Endothelial cell of umbilical vein (primary cell): ENCODE measurements around the gene ADIPOQ. TPM values are rescaled to one million over a fixed set of nuclear protein-coding genes. Genes with fewer than 3 reads are reported as not detected.

ENCODE experiments used
- BruUV-seq: library from RNA; stranded (reverse); fragments of 400-500 nt; replicated peaks from 2 replicates; lab custom pipeline; 2021; lab: Mats Ljungman, UMichigan
- CTCF ChIA-PET: fragments of 300-600, 350-600 bp; sonication (Branson Sonifier 250); formaldehyde crosslinking; loops from one replicate; lab custom pipeline; 2021; ENCODE audit warnings: antibody characterized with exemption, inconsistent platforms; lab: Charles Lee
- POLR2A ChIA-PET: fragments of 300-600, 350-600 bp; sonication (Branson Sonifier 250); formaldehyde crosslinking; loops from one replicate; lab custom pipeline; 2021; ENCODE audit warnings: antibody characterized with exemption, inconsistent platforms; lab: Charles Lee
- DNase-seq: peaks from one replicate; pipeline ENCODE4 v3.0.0-alpha.2; 2011; ENCODE audit warnings: low read depth, low spot score
- FAIRE-seq: peaks from 2 replicates; lab custom pipeline; 2011; peaks lifted over from hg19 to GRCh38; lab: Jason Lieb, UNC
- H2AFZ ChIP-seq: 2 replicates; pipeline ENCODE4 v1.6.0; 2012; ENCODE audit warnings: low read depth, low read length, control low read depth, inconsistent platforms
- H3K27ac ChIP-seq: 2 replicates; pipeline ENCODE4 v1.5.1; 2011; ENCODE audit warnings: low read depth, mild to moderate bottlenecking, control low read depth, low read length, moderate library complexity; ENCODE audit not compliant: insufficient read depth
- H3K27me3 ChIP-seq, 2 experiments: 2 replicates each; pipeline versions ENCODE4 v1.6.0 to v1.6.1; 2011; ENCODE audit warnings: low read length in 2 of 2, mixed read lengths in 1 of 2; ENCODE audit not compliant: control insufficient read depth in 2 of 2, insufficient read depth in 2 of 2
- H3K36me3 ChIP-seq, 2 experiments: 2 replicates in 1 of 2; 3 replicates in 1 of 2; pipeline ENCODE4 v1.5.1; 2011; ENCODE audit warnings: low read length in 2 of 2, mild to moderate bottlenecking in 1 of 2, moderate library complexity in 1 of 2; ENCODE audit not compliant: control insufficient read depth in 2 of 2, insufficient read depth in 2 of 2; ENCODE audit errors: extremely low read depth in 1 of 2
- H3K4me1 ChIP-seq: 3 replicates; pipeline ENCODE4 v1.5.1; 2011; ENCODE audit warnings: mild to moderate bottlenecking, low read length; ENCODE audit not compliant: control insufficient read depth, insufficient read depth; ENCODE audit errors: extremely low read depth
- H3K4me2 ChIP-seq: 2 replicates; pipeline ENCODE4 v1.6.1; 2011; ENCODE audit warnings: low read length, control low read depth, mixed read lengths; ENCODE audit not compliant: insufficient read depth
- H3K4me3 ChIP-seq, 3 experiments: fragments of 200-600 bp in 1 of 3; sonication (generic), shearing (Covaris generic) in 1 of 3; replicated peaks in 1 of 3; 2 replicates each; pipeline ENCODE4 v1.5.1; 2011 to 2016; ENCODE audit warnings: control low read depth in 3 of 3, low read length in 3 of 3, mild to moderate bottlenecking in 2 of 3, inconsistent platforms in 1 of 3, low read depth in 1 of 3, moderate library complexity in 1 of 3; ENCODE audit not compliant: insufficient read depth in 1 of 3
- H3K79me2 ChIP-seq: 2 replicates; pipeline ENCODE4 v1.6.0; 2012; ENCODE audit warnings: low read length, inconsistent platforms; ENCODE audit not compliant: control insufficient read depth, insufficient read depth
- H3K9ac ChIP-seq: replicated peaks from 2 replicates; pipeline ENCODE3; 2011; ENCODE audit warnings: low read length, control low read depth; ENCODE audit not compliant: insufficient read depth; ENCODE audit errors: extremely low read depth
- H3K9me1 ChIP-seq: replicated peaks from 3 replicates; pipeline ENCODE4 v1.6.0; 2011; ENCODE audit warnings: mild to moderate bottlenecking, low read length; ENCODE audit not compliant: control insufficient read depth, insufficient read depth; ENCODE audit errors: extremely low read depth
- H3K9me3 ChIP-seq: replicated peaks from 2 replicates; pipeline ENCODE4 v1.5.1; 2012; ENCODE audit warnings: low read length, inconsistent platforms; ENCODE audit not compliant: control insufficient read depth, insufficient read depth
- H4K20me1 ChIP-seq: replicated peaks from 2 replicates; pipeline ENCODE3; 2011; ENCODE audit warnings: mild to moderate bottlenecking, low read length; ENCODE audit not compliant: control insufficient read depth, insufficient read depth; ENCODE audit errors: extremely low read depth
- EZH2 ChIP-seq: IDR thresholded peaks from 2 replicates; pipeline ENCODE4 v1.6.1; 2012; ENCODE audit warnings: borderline replicate concordance, low read depth, mild to moderate bottlenecking, moderate library complexity, low read length, inconsistent platforms; ENCODE audit not compliant: severe bottlenecking
- FOS ChIP-seq: IDR thresholded peaks from 2 replicates; pipeline ENCODE4 v1.6.1; 2011; ENCODE audit warnings: mild to moderate bottlenecking, low read length, moderate library complexity, borderline replicate concordance; ENCODE audit not compliant: insufficient read depth
- GATA2 ChIP-seq: IDR thresholded peaks from 2 replicates; pipeline ENCODE4 v1.7.0; 2011; ENCODE audit warnings: low read depth, mild to moderate bottlenecking, moderate library complexity, mixed read lengths, low read length; ENCODE audit not compliant: insufficient read length, insufficient read depth
- JUN ChIP-seq: IDR thresholded peaks from 2 replicates; pipeline ENCODE4 v1.6.1; 2011; ENCODE audit warnings: borderline replicate concordance, low read depth; ENCODE audit not compliant: insufficient read length, insufficient read depth
- MYC ChIP-seq: IDR thresholded peaks from one replicate; pipeline ENCODE4 v1.6.1; 2011; ENCODE audit warnings: mild to moderate bottlenecking, low read depth, low read length
- POLR2A ChIP-seq: IDR thresholded peaks from 2 replicates; pipeline ENCODE4 v1.6.1; 2012; ENCODE audit warnings: low read depth, mild to moderate bottlenecking, control low read depth, low read length
- POLR2AphosphoS5 ChIP-seq: IDR thresholded peaks from 2 replicates; pipeline ENCODE4 v1.6.1; 2012; ENCODE audit warnings: low read depth, mild to moderate bottlenecking, control low read depth, low read length, moderate library complexity; ENCODE audit not compliant: insufficient read depth
- dilution Hi-C: fragments of 300-500 bp; cut with MboI; formaldehyde crosslinking; loops from one replicate; pipeline ENCODE4 v1.15.0; 2019; ENCODE audit warnings: low sequenced_read_pairs; ENCODE audit not compliant: extremely low pct_ligation_motif_present
- intact Hi-C: fragments of 100-400 bp; cut with micrococcal nuclease; formaldehyde crosslinking; loops from one replicate; pipeline ENCODE4 v1.10.0; 2022
- polyA plus RNA-seq, 4 experiments: library from polyadenylated mRNA; depleted of rRNA in 3 of 4; stranded (reverse) in 3 of 4; unstranded in 1 of 4; fragments of >200 nt; gene quantifications; 2 replicates each; pipeline versions ENCODE4 v1.2.1 to v1.2.3, GENCODE V29; 2011 to 2012; ENCODE audit warnings: missing spikeins in 1 of 4
- total RNA-seq: library from RNA; stranded (reverse); gene quantifications from 2 replicates; pipeline ENCODE4 v1.2.3, GENCODE V29; 2021
- TF ChIP-seq, protein P1 (sequence below), 2 donors: IDR thresholded peaks; 1 replicate in 1 of 2; 2 replicates in 1 of 2; pipeline ENCODE4 v1.5.1; 2011; ENCODE audit warnings: low read length in 2 of 2, mild to moderate bottlenecking in 2 of 2, moderate library complexity in 2 of 2, control low read depth in 1 of 2, inconsistent platforms in 1 of 2, low read depth in 1 of 2; ENCODE audit not compliant: insufficient read depth in 1 of 2; ENCODE audit errors: extremely low read depth in 1 of 2
- TF ChIP-seq, protein P2 (sequence below): IDR thresholded peaks from 2 replicates; pipeline ENCODE4 v1.6.1; 2011; ENCODE audit not compliant: insufficient read depth, insufficient read length

Gene ADIPOQ
- total and polyA plus RNA-seq, 2 donors (not counting 3 experiments of a cell fraction or from before 2014, with no cell fraction given): not detected

DNA sequence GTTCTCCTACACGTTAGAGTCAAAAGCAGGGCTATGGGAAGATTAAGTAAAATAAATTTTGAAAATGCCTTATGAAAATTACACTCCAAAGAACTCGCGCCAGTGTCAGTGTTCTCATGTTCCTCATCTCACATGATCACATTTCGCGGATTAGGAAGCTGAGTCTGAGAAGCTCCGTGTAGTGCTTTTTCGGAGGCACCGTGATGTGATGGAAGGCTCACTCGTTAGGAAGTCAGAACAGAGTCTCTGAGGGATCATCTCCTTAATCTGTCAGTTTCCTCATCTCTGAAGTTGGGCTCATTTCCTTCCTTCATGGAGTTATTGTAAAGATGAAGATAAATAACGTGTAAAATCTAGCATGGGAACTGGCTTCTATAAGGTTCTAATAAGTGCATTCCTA, 3.2 kb downstream of the ADIPOQ start:
- H3K36me3 ChIP-seq: no peaks in the 10 kb centered on the region
- H3K4me2 ChIP-seq: no peak overlapping the region
- no peak overlapping the region for H3K9ac ChIP-seq
- H2AFZ ChIP-seq: no peak overlapping the region
- H3K27ac ChIP-seq: no peak overlapping the region
- no peaks in the 10 kb centered on the region for H3K9me1 ChIP-seq
- no peaks in the 10 kb centered on the region for H3K79me2 ChIP-seq
- no peaks in the 10 kb centered on the region for H3K9me3 ChIP-seq
- no peak for FAIRE-seq
- TF ChIP-seq EZH2 (no peak), JUN (no peak), FOS (no peak), MYC (no peak), POLR2A (no peak), GATA2 (no peak), POLR2AphosphoS5 (no peak)
- TF ChIP-seq, protein P1, sequence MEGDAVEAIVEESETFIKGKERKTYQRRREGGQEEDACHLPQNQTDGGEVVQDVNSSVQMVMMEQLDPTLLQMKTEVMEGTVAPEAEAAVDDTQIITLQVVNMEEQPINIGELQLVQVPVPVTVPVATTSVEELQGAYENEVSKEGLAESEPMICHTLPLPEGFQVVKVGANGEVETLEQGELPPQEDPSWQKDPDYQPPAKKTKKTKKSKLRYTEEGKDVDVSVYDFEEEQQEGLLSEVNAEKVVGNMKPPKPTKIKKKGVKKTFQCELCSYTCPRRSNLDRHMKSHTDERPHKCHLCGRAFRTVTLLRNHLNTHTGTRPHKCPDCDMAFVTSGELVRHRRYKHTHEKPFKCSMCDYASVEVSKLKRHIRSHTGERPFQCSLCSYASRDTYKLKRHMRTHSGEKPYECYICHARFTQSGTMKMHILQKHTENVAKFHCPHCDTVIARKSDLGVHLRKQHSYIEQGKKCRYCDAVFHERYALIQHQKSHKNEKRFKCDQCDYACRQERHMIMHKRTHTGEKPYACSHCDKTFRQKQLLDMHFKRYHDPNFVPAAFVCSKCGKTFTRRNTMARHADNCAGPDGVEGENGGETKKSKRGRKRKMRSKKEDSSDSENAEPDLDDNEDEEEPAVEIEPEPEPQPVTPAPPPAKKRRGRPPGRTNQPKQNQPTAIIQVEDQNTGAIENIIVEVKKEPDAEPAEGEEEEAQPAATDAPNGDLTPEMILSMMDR (IDR thresholded peaks at IDR 0.05; ENCODE audit: extremely low read depth in 1 of 2, insufficient read depth in 1 of 2, low read depth in 1 of 2, low read length in 2 of 2): no peak
- TF ChIP-seq, protein P2, sequence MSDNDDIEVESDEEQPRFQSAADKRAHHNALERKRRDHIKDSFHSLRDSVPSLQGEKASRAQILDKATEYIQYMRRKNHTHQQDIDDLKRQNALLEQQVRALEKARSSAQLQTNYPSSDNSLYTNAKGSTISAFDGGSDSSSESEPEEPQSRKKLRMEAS: no peak
- H4K20me1 ChIP-seq: no peaks in the 10 kb centered on the region
- no peaks in the 10 kb centered on the region for H3K27me3 ChIP-seq
- no peak overlapping the region for H3K4me3 ChIP-seq
- ChIA-PET CTCF (interaction anchor here (0.9 kb wide), 1 partner anchor 86 kb away, joined by 3 read pairs; no protein-coding TSS in a partner anchor), POLR2A (interaction anchor here (0.6 kb wide), 1 partner anchor 44 kb away, joined by 6 read pairs; no protein-coding TSS in a partner anchor)
- no peak for DNase-seq
- H3K4me1 ChIP-seq: no peaks in the 10 kb centered on the region
- dilution Hi-C loops (no loop called here), intact Hi-C loops (loop anchor here (5.0 kb wide), 1 partner anchor 172 kb away; no protein-coding TSS in a partner anchor)
- BruUV-seq: no TSS peak
